HG03460 (cell line): ENCODE results near the gene HRK.

Experiments
- ATAC-seq: cut with Tn5 transposase; IDR thresholded peaks from one replicate; pipeline ENCODE4 v1.9.1; 2021; ENCODE audit not compliant: unreplicated experiment

The HRK gene

DNA sequence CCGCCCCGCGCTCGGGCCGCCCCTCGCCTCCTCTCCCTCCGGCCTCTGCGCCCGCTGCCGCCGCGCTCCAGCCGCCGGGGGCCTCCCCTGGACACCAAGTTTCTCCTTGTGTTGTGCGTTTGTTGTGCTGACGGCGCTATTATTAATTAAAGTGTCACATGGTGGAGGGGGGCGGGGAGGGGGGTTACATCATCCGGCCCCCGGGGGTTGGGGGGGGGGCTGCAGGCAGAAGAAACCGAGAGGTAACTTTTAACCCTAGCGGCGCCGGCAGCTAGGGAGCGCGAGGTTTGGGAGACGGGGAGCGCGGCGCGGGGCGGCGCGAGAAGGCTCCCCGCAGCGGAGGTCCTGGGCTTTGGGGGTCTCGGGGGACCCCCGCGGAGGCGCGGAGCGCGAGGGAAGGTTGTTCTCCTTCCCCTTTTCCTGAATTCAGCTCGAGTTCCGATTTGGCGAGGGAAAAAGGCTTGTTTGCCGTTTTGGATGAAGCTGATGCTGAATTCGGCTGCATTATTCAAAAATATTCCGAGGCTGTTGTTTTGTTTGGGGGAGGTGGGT lies at the start of gene HRK:
Gene HRK, minus strand, starts transcription at position 117 of the 552 bp plus-strand sequence. CDS start 134 bp downstream, outside the sequence.
- no peak for ATAC-seq

DNA sequence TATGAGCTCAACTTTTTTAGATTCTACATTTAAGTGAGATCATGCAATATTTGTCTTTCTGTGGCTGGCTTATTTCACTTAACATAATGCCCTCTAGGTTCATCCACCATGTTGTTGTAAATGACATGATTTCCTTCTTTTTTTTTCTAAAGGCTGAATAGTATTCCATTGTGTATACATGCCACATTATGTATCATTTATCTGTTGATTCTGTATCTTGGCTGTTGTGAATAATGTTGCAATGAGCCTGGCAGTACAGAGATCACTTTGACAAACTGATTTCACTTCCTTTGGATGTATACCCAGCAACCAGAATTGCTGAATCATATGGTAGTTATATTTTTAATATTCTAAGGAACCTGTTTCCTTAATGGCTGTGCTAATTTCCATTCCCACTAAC lies 48.6 kb upstream of the HRK start:
- no peak for ATAC-seq

DNA sequence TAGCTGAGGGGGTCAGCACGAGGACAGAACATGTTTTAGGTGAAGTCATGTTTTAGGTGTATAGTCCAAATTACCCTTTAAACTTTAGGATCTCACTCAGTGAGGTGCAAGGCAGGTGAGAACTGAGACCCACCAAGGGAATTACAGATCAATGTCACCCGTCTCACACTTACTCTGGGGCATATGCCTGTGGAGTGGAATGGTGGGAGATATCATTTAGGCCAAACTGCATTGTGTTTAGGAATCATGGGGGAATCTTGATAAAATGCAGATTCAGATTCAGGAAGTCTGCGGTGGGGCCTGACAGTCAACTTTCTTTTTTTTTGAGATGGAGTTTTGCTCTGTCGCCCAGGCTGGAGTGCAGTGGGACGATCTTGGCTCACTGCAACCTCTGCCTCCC lies 47.3 kb upstream of the HRK start:
- ATAC-seq, result no peak

DNA sequence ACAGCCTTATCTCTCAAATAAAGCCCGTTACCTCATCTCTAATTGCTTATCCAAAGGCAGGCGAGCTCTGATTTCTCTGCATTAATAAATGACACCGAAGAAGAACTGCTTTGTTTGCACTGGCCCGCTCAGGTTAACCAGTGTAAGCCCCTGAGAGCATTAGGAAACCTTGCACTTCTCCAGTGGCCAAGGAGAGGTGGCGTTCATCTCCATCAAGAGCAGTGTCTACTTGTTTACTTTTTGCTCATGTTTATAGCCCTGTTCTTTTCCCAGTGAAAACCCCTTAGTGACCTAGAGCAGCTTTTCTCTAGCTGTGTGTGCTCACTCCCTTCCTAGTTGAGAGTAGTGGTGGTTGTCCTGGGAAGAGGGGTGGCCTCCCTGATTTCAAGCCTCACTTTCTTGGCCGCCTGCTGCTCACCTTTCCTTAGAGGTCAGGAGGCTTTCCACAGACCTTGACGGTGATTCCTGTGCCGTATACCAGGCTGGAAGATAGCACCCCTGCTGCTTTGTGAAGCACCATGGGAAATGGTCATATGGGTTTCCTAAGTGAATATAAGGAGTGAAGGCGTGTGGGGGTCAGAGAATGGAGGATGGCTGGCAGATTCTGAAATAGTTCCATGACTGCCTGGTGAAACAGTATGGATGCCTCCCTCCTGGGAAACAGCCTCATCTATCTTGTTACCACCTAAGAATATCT lies 46.2 kb upstream of the HRK start:
- ATAC-seq, result no peak

DNA sequence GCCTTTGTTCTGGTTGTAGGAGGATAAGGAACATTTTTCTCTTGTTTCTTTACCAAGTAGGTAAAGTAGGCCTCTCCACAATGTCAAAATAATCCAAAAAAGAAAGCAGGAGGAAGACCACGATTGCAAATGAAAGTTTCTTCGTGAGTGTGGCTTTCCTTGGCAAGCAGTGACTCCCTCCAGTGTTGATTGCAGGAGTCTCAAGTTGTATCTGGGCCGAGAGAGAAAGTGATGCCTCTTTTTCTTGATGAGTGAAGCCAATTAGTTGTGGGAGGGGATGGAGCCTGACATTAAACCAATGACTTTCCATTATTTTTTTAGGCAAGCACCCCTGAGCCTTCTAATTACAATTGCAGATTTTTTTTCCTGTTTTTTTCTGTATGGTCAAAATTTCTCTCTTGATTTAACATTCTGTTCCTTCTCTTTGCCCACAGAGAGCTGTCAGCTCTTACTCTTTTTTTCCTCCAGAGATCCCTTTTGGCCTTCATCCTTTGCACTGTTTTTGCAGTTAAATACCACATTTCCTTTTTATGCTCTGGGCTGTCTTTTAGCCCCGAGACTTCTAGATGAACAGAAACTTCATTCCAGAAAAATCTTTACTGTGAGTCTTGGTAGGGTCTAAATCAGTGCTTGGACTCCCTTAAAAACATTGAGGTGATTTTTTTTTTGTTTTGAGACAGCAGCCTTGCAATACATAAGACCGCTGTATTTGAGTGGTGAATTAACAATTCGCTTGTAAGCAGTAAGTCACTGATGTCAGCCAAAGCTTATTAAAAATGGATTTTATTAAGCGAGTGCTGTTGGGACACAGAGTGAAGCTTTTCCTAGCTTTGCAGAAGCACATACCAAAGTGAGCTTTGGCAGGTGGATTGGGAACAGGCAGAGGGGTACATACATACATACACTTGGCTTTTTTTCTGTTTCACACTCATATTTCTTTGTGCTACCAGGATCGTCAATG lies 45.3 kb upstream of the HRK start:
- no peak for ATAC-seq

DNA sequence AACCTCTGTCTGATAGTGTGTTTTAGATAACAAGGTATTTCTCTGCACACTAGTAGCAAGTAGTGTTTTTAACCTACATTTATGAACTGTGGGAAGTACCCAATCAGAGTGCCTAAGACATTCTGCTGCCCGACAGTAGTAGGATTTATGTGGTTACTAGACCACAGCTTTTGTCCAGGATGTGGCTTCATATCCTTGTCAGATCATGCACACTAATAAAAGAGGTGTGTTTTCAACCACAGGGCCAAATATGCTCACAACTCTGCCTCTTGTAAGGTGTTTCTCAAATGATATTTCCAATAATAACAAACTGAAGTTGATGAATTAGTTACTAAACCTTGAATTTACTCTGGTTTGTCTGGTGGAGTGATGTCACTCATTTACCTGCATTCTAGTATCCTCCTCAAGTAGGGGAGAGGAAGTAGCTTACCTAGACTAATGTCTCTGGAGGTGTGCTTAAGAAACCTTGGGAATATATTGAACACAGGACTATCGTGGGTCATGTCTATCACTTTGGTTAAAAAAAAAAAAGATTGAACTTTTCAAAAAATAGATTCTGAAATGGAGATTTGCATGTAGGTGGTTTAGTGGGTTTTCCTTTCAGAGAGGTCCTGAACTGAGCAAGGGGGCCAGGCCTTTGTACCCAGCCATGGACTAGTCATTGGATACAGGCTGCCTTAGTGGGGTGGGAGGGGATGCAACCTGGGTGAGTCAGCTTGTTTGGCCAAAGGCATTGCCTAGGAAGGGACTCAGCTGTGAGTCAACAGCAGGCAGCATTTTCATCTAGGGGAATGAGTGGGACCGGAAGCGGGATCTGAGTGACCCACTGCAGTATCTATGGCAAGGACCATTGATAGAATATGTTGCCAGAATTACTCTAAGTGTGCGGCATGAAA lies 43.6 kb upstream of the HRK start:
- ATAC-seq, result peak; percentile 70

DNA sequence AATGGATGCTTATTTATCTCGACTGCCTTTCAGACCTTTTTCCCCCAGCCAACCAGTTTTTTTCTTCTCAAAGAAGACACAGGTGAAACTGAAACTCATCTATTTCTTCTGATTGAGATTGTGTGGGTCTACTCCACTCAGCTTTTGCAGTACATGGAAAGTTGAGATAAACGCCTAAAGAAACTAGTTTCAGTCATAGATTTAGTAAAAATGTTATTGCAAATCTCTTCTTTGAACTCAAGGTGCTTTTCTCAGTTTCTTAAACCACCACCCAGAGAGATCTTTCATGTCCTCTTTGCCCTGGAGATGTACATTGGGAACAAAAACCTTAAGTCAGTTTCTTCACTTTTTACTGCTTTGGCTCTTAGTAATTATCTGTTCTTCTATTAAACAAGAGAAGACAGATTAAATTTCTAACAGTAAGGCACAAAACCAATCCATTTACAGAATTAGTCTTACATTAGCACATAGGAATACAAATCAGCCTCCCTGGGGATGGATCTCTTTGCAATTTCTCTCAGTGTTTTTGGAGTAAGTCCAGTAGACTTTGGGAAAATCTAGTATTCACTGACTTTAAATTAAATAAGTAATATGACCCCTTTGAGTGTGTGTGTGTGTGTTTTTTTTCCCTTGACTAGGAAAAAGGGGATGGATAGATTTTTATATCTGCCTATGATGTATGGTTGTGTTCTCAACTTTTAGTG lies 41.1 kb upstream of the HRK start:
- no peak for ATAC-seq

DNA sequence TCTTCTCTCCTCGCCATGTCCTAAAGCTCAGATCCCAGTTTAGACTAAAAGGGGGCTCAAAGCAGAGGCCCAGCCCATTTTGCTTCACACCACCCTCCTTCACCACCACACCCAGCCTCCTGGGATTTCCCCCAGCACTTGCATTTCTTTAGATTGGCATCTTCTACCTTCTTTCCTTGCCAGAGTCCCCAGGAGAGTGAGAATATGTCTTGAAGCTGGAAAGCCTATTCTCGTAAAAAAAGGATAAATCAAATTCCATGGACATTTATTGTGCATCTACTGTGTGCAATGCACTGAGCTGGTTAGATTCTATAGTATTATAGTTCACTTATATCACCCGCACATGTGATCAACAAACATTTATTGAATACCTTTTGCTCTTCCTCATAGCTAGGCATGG lies 39.7 kb upstream of the HRK start:
- ATAC-seq, result no peak

DNA sequence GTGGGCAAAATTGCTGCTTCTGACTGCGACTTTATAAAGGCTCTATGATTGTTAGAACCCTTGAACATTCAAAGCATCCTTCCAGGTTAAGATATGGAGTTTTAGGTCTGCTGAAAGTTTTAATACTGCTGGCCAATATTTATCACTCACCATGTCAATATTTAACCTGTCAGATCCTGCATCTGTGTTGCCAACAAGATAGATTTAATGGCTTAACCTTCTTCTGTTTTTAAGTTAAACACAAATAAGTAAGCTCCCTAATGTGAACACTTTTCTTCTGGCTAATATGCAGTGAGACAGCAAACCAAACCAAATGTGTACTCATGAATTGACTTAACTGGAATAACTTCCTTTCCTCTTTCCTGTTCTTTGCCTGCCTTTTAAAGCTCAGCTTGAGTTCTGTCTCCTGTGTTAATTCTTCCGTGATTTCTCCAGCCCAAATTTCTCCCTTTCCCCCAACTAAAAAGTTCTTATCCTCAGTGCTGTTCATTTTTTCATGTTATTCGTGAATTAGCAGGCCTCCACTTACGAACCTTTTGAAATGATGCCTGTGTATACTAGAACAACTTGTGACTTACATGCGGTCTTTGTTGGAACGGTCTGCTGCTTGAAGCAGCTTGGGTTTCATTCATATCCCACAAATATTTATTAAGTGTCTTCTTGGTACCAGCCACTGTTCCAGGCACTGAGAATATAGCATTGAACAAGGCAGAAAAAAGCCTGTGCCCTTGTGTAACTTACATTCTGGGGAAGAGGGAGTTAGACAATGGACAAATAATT lies 38.7 kb upstream of the HRK start:
- no peak for ATAC-seq

DNA sequence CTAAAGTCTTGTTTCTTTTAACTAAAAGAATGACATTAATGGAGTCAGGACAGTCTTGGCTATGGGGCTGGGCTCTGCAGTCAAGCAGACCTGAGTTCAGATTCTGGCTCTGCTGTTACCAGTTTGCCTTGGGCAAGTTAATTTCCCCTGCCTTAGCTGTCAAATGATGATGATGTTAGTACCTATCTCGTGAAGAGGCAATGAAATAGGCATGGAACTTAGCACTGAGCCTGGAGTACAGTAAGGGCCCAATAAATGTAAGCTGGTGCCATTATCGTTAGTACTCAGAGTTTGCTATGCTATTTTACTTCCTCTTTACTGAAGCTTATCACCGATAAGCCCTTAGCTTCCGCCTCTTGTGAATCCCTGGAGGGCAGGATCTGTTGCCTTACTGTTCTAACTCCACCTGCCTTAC lies 38.0 kb upstream of the HRK start:
- ATAC-seq, result no peak

DNA sequence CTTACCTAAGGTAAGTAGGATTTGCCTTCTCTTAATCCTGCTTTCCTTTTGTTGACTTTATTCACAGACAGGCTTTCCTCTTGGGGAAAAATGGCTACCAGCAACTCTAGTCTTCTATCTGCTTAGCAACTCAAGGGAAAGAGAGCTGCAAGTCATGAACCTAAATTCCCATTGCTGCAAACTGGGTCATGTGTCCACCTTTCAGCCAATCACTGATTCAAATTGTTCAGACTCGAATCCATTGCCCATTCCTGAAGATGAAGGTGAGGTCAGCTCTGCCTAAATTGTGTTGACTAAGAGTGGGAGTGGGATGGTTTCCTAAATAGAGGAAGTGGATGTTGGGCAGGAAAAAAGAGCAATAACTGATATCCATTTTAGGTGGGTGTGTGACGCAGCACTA lies 37.2 kb upstream of the HRK start:
- ATAC-seq, result no peak

DNA sequence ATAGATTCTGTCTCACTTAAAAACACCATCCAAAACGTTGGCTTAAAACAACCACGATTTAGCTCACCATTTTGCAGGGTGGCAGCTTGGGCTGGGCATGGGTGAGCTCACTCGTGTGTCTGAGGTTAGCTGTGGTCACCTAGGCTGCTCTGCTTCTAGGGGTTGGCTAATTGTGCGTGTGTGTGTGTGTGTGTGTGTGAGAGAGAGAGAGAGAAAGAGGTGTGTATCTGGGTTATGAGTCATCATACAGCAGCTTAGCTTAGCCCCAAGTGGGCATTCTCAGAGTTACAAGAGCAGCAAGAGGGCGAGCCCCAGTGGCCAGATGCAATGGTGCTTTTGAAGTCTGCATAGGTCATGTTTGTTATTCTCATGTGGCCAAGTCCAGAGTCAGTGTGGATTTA lies 35.5 kb upstream of the HRK start:
- ATAC-seq, result peak; percentile 91

DNA sequence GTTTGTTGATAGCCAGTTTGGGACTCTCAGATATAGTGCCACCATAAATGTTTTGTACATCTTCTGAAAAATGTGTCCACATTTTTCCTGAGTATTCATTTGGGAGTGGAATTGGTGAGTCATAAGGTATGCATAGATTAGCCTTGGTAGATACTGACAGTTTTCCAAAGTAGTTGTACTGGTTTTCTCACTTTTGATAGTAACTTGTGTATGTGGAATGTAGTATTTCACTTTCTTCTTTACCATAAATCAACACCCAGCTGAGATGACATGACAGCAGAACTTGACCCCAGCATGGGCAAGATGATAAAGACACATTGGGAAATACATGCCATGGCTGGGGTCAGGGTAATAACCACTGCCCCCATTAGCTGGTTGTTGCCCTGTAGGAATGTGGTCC lies 34.9 kb upstream of the HRK start:
- no peak for ATAC-seq

DNA sequence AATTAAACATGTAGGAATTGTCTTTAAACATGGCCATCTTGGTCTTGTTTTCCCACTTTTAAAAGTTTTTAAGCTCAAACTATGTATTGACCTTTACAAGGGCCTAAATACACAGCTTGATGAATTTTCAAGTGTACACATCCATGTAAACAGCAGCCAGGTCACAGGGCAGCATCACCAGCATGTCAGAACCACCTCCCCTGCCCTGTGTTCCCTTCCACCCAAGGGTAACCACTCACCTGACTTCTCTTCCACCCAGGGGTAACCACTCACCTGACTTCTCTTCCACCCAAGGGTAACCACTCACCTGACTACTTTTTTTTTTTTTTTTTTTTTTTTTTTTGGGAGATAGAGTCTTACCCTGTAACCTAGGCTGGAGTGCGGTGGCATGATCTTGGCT lies 34.1 kb upstream of the HRK start:
- no peak for ATAC-seq

DNA sequence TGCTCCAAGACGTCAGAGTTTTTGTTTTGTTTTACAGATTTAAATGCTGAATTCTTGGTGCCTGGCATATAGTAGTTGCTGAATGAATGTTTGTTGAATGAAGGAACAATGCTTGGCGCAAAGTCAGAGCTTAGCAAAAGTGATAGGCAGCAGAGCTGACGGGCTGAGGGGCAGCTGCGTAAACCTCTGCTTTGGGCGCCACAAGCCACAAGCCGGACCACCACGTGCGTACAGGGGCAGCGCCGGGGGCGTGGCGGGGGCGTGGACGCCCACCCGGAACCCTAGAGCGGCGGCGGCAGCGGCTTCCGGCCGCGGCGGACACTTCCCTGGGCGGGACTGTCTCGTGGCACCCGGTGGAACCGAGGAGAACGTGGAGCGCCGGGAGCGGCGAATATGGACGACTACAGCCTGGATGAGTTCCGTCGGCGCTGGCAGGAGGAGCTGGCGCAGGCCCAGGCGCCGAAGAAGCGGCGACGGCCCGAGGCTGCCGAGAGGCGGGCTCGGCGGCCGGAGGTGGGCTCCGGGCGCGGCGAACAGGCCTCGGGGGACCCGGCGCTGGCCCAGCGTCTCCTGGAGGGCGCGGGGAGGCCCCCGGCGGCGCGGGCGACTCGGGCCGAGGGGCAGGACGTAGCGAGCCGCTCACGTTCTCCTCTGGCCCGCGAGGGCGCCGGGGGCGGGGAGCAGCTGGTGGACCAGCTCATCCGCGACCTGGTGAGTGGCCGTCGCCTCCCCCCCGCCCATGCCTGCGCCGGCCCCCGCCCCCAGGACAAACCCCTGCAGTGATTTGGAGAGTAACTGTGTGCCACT lies 29.6 kb upstream of the HRK start, which contains the start of gene FBXW8:
Gene FBXW8, plus strand, starts transcription at position 306 of the 807 bp plus-strand sequence. Its CDS starts 88 bp downstream, at position 394.
- peak; percentile 87 for ATAC-seq

DNA sequence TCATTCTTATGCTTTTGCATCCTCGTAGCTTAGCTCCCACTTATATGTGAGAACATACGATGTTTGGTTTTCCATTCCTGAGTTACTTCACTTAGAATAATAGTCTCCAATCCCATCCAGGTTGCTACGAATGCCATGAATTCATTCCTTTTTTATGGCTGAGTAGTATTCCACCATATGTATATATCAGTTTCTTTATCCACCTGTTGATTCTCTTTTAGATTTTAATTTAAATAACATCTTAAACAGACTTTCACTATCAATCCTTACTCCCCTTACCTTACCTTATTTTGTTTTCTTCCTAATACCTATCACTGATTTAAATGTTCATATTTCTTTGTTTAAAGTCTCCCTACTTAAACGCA lies 29.0 kb upstream of the HRK start:
- no peak for ATAC-seq

DNA sequence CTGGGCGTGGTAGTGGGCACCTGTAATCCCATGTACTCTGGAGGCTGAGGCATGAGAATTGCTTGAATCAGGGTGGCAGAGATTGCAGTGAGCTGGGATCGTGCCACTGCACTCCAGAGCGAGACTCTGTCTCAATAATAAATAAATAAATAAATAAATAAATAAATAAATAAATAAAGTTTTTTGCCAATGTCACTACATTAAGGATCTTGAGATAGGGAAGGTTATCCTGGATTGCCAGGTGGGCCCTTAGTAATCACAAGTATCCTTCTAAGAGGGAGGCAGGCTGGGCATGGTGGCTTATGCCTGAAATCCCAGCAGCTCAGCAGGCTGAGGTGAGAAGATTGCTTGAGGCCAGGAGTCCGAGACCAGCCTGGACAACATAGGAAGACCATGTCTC lies 25.0 kb upstream of the HRK start:
- ATAC-seq, result no peak

DNA sequence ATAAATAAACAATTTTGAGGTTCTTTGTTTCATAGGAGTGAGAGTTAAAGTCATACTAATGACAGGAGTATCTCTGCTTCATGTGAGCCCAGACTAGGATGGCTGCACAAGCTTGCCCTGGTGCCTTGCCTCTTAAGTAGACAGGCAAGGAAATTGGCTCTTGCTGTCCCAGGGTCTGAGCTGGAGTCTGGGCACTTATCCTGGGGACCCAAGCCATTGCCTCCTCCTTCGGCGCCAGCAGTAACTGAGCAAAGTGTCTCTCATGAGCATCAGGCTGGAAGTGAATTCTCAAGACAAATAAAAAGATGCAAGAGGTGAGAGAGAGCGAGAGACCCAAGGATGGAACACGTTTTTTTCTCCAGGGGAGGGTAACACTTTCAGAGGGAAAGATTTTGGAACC lies 22.6 kb upstream of the HRK start:
- ATAC-seq, result no peak

DNA sequence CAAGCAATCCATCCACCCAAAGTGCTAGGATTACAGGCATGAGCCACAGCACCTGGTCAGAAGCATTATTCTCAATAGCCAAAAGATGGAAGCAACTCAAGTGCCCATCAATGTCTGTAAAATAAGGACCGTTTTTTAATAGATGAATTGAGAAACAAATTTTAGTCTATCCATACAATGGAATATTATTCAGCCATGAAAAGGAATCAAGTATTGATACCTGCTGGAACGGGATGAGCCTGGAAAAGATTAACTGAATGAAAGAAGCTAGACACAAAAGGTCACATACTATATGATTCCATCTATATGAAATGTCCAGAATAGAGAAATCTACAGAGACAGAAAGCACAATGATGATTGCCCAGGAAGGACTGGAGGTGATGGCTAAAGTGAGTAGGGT lies 20.4 kb upstream of the HRK start:
- no peak for ATAC-seq
